Mucosa of descending colon (tissue), 3 donors: ENCODE results near the gene GLCCI1. TPM values are rescaled to one million over a fixed set of nuclear protein-coding genes. Genes with fewer than 3 reads are reported as not detected.

Experiments
- ATAC-seq: fragments of 200-7000 bp; cut with Tn5 transposase; one replicate; pipeline ENCODE4 v1.9.1; 2020; ENCODE audit warnings: mild to moderate bottlenecking, moderate library complexity
- DNase-seq, 3 donors: peaks; one replicate each; pipeline ENCODE4 v3.0.0-alpha.2; 2020
- H3K36me3 ChIP-seq: fragments of 200-600 bp; one replicate; pipeline ENCODE4 v1.8.0; 2021; ENCODE audit warnings: low read depth, mild to moderate bottlenecking
- H3K4me1 ChIP-seq: fragments of 200-600 bp; one replicate; pipeline ENCODE4 v1.8.0; 2021; ENCODE audit warnings: low read depth, mild to moderate bottlenecking
- H3K4me3 ChIP-seq: fragments of 200-600 bp; one replicate; pipeline ENCODE4 v1.8.0; 2021; ENCODE audit warnings: mild to moderate bottlenecking
- H3K9me3 ChIP-seq: fragments of 200-600 bp; one replicate; pipeline ENCODE4 v1.8.0; 2021; ENCODE audit warnings: mild to moderate bottlenecking
- CTCF ChIP-seq: fragments of 200-600 bp; IDR thresholded peaks from one replicate; pipeline ENCODE4 v1.8.0; 2022; ENCODE audit warnings: antibody characterized with exemption, mild to moderate bottlenecking
- intact Hi-C, 2 donors: fragments of 100-400 bp; cut with DNase I in 1 of 2; cut with micrococcal nuclease in 1 of 2; formaldehyde crosslinking; loops; one replicate each; pipeline versions ENCODE4 v1.11.0 to v1.11.1; 2022; cut with DNase I, micrococcal nuclease
- total RNA-seq, 3 donors: library from RNA; stranded (reverse); fragmentation: NEBNext Ultra II Directional in 2 of 3; extraction: Animal tissue kit (Norgen Biotek cat#: 25700) in 2 of 3; gene quantifications; one replicate each; pipeline versions ENCODE4 v1.2.1 to v1.2.4, GENCODE V29; 2021 to 2023
- donor health status: DM: no; HTN: no; CAD: no; lungs with moderate emphysema.
- donor health status: DM: no; HTN: no; CAD: no.
- donor health status: DM: no; HTN: yes; CAD: no.

Gene GLCCI1
- total RNA-seq, 3 donors from 2014 or later = 9.2 to 14.0 (median 12.3) TPM

- intact Hi-C loops = no loop called here
Measured at GRCh38 chr7:7971308-7972040, 2.9 kb downstream of the GLCCI1 start.

DNA sequence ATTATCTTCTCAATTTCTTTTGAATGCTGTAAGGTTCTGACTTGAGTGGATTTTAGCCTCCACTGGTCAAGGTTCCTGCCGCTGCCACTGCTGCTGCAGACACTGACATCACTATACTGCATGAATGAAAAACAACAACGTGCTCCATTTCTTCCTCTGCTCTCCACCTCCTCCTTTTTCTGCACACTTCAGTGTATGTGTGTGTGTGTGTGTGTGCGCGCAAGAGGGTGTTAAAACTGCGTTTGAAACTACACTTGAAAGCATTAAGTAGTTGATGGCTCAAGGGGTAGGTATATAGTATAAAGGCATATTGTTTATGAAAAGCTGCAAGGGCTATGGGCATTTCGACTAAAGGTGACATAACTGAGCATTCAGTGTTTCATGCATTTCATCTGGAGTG is 3.5 kb downstream of the GLCCI1 start:
- no peak for ATAC-seq
- Histone ChIP-seq H3K4me1 (no peaks in the 10 kb centered on the region), H3K4me3 (no peak overlapping the region)

More at GRCh38 chr7:7971308-7972040, 2.9 kb downstream of the GLCCI1 start:
- no peaks in the 10 kb centered on the region for H3K36me3 ChIP-seq
- H3K9me3 ChIP-seq = no peaks in the 10 kb centered on the region
- H3K4me3 ChIP-seq = no peak overlapping the region
- no peak for TF ChIP-seq CTCF
- no peak for DNase-seq
- H3K4me1 ChIP-seq = no peaks in the 10 kb centered on the region
- no peak for ATAC-seq

GRCh38 chr7:7972922-7973594 is 4.5 kb downstream of the GLCCI1 start:
- no peak overlapping the region for H3K4me3 ChIP-seq
- intact Hi-C loops = no loop called here
- H3K36me3 ChIP-seq = no peaks in the 10 kb centered on the region
- no peak for ATAC-seq
- no peak for DNase-seq
- no peaks in the 10 kb centered on the region for H3K4me1 ChIP-seq
- H3K9me3 ChIP-seq = no peaks in the 10 kb centered on the region
- no peak for TF ChIP-seq CTCF

More for the DNA sequence above, 3.5 kb downstream of the GLCCI1 start:
- no peaks in the 10 kb centered on the region for H3K9me3 ChIP-seq
- no peak for DNase-seq
- no peak for TF ChIP-seq CTCF
- H3K36me3 ChIP-seq = no peaks in the 10 kb centered on the region
- intact Hi-C loops = no loop called here

DNA sequence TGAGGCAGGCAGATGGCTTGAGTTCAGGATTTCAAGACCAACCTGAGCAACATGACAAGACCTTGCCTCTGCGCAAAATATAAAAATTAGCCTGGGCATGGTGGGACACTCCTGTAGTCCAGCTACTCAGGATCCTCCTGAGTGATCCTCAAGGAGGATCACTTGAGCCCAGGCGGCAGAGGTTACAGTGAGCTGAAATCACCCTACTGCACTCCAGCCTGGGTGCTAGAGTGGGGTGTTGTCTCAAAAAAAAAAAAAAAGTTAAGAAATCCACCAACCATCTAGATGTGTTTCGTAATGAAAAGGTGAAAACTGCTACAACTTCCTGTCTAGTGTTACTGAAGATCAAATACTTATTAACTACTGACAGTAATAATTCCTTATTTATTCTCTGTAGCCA is 8.1 kb downstream of the GLCCI1 start:
- TF ChIP-seq CTCF = no peak
- H3K9me3 ChIP-seq = no peaks in the 10 kb centered on the region
- DNase-seq = no peak
- no peak overlapping the region for H3K4me3 ChIP-seq
- intact Hi-C loops = no loop called here
- no peaks in the 10 kb centered on the region for H3K36me3 ChIP-seq
- ATAC-seq = no peak
- H3K4me1 ChIP-seq = no peaks in the 10 kb centered on the region

GRCh38 chr7:7977774-7978173 is 9.2 kb downstream of the GLCCI1 start:
- H3K36me3 ChIP-seq = no peaks in the 10 kb centered on the region
- no peaks in the 10 kb centered on the region for H3K4me1 ChIP-seq
- no peak overlapping the region for H3K4me3 ChIP-seq
- no peak for TF ChIP-seq CTCF
- ATAC-seq (no peak), DNase-seq (no peak)
- no peaks in the 10 kb centered on the region for H3K9me3 ChIP-seq
- intact Hi-C loops = no loop called here
